WTC11 (cell line): ENCODE measurements around the gene ATF7. TPM values are rescaled to one million over a fixed set of nuclear protein-coding genes. Genes with fewer than 3 reads are reported as not detected.

Experiments
- ATAC-seq: fragments of 200-7000 bp; cut with Tn5 transposase; 2 replicates; pipeline ENCODE4 v1.10.0; 2021; ENCODE audit warnings: mild to moderate bottlenecking, moderate library complexity
- CTCF ChIA-PET: fragments of 300-600 bp; sonication (Branson Sonifier 250); formaldehyde crosslinking; loops from one replicate; lab custom pipeline; 2021; ENCODE audit warnings: antibody characterized with exemption; lab: Charles Lee
- POLR2A ChIA-PET: fragments of 350-600 bp; sonication (Branson Sonifier 250); formaldehyde crosslinking; loops from one replicate; lab custom pipeline; 2021; ENCODE audit warnings: antibody characterized with exemption; lab: Charles Lee
- DNase-seq: peaks from one replicate; pipeline ENCODE4 v3.0.0; 2021; ENCODE audit warnings: low spot score
- H3K27ac Mint-ChIP-seq: 2 replicates; pipeline ENCODE4 v1.8.0; 2021; ENCODE audit warnings: mixed read lengths
- H3K27me3 Mint-ChIP-seq: 2 replicates; pipeline ENCODE4 v1.8.0; 2021; ENCODE audit warnings: low read depth, mild to moderate bottlenecking, moderate library complexity, mixed read lengths
- H3K36me3 Mint-ChIP-seq: 2 replicates; pipeline ENCODE4 v1.8.0; 2021; ENCODE audit warnings: mixed read lengths
- H3K4me1 Mint-ChIP-seq: 2 replicates; pipeline ENCODE4 v1.8.0; 2022; ENCODE audit warnings: mixed read lengths
- H3K4me3 Mint-ChIP-seq: 2 replicates; pipeline ENCODE4 v1.8.0; 2021; ENCODE audit warnings: mild to moderate bottlenecking, moderate library complexity, mixed read lengths
- H3K9me3 Mint-ChIP-seq: 2 replicates; pipeline ENCODE4 v1.8.0; 2021; ENCODE audit warnings: mixed read lengths
- AR ChIP-seq: fragments of 250-450 bp; sonication (Bioruptor Pico); IDR thresholded peaks from 2 replicates; pipeline ENCODE4 v1.9.0; 2021; ENCODE audit warnings: mild to moderate bottlenecking
- ARID4B ChIP-seq: sonication (generic); formaldehyde crosslinking; IDR thresholded peaks from 2 replicates; pipeline ENCODE4 v1.8.0; 2023; ENCODE audit warnings: missing genetic modification reagents, mild to moderate bottlenecking, borderline replicate concordance
- ATF2 ChIP-seq: sonication (generic); formaldehyde crosslinking; IDR thresholded peaks from 2 replicates; pipeline ENCODE4 v1.8.1; 2022; ENCODE audit warnings: low read depth, missing genetic modification reagents, borderline replicate concordance
- HMGA2 ChIP-seq: fragments of 250-450 bp; sonication (Bioruptor Pico); IDR thresholded peaks from 2 replicates; pipeline ENCODE4 v1.4.0; 2021; ENCODE audit warnings: mild to moderate bottlenecking, moderate library complexity
- IRF1 ChIP-seq: sonication (generic); formaldehyde crosslinking; IDR thresholded peaks from 2 replicates; pipeline ENCODE4 v1.8.0; 2023; ENCODE audit warnings: missing genetic modification reagents
- NR3C1 ChIP-seq: sonication (generic); formaldehyde crosslinking; conservative IDR thresholded peaks from 2 replicates; pipeline ENCODE4 v1.8.1; 2023; ENCODE audit warnings: low read depth, mild to moderate bottlenecking, missing genetic modification reagents
- SMAD4 ChIP-seq: sonication (generic); formaldehyde crosslinking; IDR thresholded peaks from 2 replicates; pipeline ENCODE4 v1.8.0; 2022; ENCODE audit warnings: mild to moderate bottlenecking, missing genetic modification reagents
- STAT6 ChIP-seq: sonication (generic); formaldehyde crosslinking; conservative IDR thresholded peaks from 2 replicates; pipeline ENCODE4 v1.8.1; 2023; ENCODE audit warnings: mild to moderate bottlenecking, low read depth, missing genetic modification reagents, moderate library complexity
- ZNF396 ChIP-seq: fragments of 250-450 bp; sonication (Bioruptor Pico); IDR thresholded peaks from 2 replicates; pipeline ENCODE4 v1.8.0; 2021; ENCODE audit warnings: mild to moderate bottlenecking, moderate library complexity, borderline replicate concordance
- ZNF425 ChIP-seq: fragments of 250-450 bp; sonication (Bioruptor Pico); conservative IDR thresholded peaks from 2 replicates; pipeline ENCODE4 v1.9.0; 2021; ENCODE audit warnings: mild to moderate bottlenecking
- total RNA-seq: library from RNA; stranded (reverse); gene quantifications from 3 replicates; pipeline ENCODE4 v1.2.3, GENCODE V29; 2021

ATF7 gene
- total RNA-seq, 1 experiment from 2014 or later, result 16.3 TPM

- no peak for TF ChIP-seq AR (CRISPR knock-in tag)
- no peak for TF ChIP-seq IRF1 (CRISPR knock-in tag)
- no peak for TF ChIP-seq ATF2 (CRISPR knock-in tag)
- TF ChIP-seq NR3C1 (CRISPR knock-in tag), result no peak
- no peak for TF ChIP-seq HMGA2
- TF ChIP-seq SMAD4 (CRISPR knock-in tag), result no peak
- TF ChIP-seq ARID4B (CRISPR knock-in tag), result no peak
- no peak for TF ChIP-seq STAT6 (CRISPR knock-in tag)
Measured at GRCh38 chr12:53466640-53467039, 159.5 kb downstream of the ATF7 start (continued).

- POLR2A ChIA-PET, result interaction anchor here (1.3 to 2.0 kb wide), 3 partner anchors 11 to 35 kb away, joined by 3 to 9 read pairs (median 5); partner anchors contain the start of gene TARBP2
- H3K36me3 Mint-ChIP-seq, result peaks cover 96% of the 10 kb centered on the region
- no peaks in the 10 kb centered on the region for H3K9me3 Mint-ChIP-seq
- DNase-seq, result no peak
- H3K4me1 Mint-ChIP-seq, result peaks cover 26% of the 10 kb centered on the region
- no peak overlapping the region for H3K4me3 Mint-ChIP-seq
- H3K27me3 Mint-ChIP-seq, result no peaks in the 10 kb centered on the region
- H3K27ac Mint-ChIP-seq, result no peak overlapping the region
- TF ChIP-seq ZNF396 (CRISPR knock-in tag) (no peak), ZNF425 (CRISPR knock-in tag) (0 out of 2 replicates have a peak, but pooled peaks have one; percentile 2)
- TF ChIP-seq, all 79 proteins: peak for 1
- CTCF ChIA-PET, result no interaction called here
- no peak for ATAC-seq
Measured at GRCh38 chr12:53465679-53466078, 160.5 kb downstream of the ATF7 start.
